Renal pelvis (tissue), 4 donors: Measurements from ENCODE around the gene TES. TPM values are rescaled to one million over a fixed set of nuclear protein-coding genes. Genes with fewer than 3 reads are reported as not detected.
"Not testable (repeated sequence)": the region's sequence is repeated elsewhere in the genome, so short reads cannot be mapped to it uniquely, and the experiment has no call there.

Source experiments
- DNase-seq: peaks from one replicate; pipeline ENCODE4 v3.0.0-alpha.2; 2013
- polyA plus RNA-seq, 3 donors: library from polyadenylated mRNA; unstranded; fragments of 120-200 nt; gene quantifications; one replicate each; pipeline ENCODE4 v1.2.1, GENCODE V29; 2013; ENCODE audit not compliant: insufficient read length in 3 of 3

Gene TES
- polyA plus RNA-seq, 3 donors, result 65.6 to 79.3 (median 71.5) TPM

GRCh38 chr7:116273283-116273917 is 63.1 kb downstream of the TES start:
- DNase-seq, result no peak

DNA sequence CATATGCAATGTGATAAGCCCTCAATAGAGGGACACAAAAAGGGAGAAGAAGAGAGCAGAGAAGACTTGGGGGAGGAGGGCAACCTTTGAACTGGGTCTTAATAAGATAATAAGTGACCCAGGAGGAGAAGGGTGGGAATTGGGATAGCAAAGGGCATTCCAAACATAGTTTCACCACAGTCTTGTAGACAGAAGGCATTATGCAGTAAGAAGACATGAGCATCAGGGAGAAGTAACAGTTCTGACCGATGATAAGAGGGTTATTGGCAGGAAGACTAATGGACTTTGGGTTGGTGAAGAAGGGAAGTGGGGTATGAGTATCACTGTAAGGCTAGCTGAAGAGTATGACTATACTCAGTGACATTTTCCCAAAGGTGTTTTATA is 63.6 kb downstream of the TES start:
- DNase-seq, result no peak

GRCh38 chr7:116277070-116277469 is 66.7 kb downstream of the TES start:
- no peak for DNase-seq

GRCh38 chr7:116279217-116279616 is 68.9 kb downstream of the TES start:
- DNase-seq, result no peak

DNA sequence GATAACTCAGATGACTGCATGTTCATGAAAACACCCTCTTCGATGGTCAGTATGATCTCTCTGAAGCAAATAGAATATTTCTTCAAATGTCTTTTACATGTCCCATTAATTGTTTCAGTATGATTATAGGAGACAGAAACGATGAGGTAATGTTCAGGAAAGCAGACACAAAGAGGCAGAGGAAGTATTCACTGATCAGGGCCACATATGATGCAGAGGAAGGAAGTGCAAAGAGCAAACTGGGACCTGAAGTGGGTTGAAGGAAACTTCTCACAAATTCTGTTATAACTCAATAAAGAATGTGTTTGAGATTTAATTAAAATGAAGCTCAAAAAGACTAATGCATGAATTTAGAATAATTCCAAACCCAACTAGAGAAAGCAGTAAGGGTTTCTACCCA is 70.5 kb downstream of the TES start:
- no peak for DNase-seq

DNA sequence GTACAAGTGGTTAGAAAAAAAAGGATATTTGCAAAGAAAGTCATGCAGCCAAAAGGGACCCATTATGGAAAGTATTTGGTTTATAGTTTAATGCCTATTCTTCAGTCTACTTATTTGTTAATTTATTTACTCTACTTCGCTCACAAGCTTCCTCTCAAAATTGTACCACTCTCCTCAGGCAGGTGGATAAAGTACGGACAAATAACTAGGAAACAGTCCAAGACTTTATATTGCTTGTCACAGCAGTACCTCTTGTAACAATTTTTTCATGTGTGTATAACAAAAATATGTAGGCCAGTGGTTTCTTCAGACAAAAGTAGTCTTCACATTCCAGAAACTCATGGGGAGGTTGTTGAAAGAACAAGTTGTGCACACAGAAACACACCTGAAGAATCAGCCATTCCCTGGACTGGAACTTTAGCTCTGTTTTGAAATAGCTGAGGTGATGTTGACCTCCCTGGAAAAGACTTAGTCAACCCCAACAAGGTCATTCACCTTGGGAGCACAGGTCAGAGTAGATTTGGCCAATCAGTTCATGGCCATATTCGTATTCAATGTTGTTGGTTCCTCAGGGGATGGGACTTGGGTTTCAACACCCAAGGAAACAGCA is 73.4 kb downstream of the TES start:
- no peak for DNase-seq

DNA sequence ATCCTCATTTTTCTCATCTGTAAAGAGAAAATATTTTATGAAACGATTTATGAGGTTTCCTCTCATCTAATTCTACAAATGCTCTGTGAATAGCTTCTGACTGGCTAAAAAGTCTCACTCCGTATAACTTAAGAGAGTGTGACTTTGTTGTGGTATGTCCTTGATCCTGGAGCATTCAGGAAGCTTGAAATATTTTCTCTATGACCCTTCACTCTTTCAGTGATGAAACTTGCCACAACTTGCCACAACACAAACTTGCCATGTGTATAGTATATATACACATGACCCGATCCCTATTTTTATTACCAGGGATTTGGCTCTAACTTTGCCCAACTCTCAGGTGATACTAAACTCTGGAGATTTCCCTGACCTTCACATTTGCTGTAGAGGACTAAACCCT is 74.1 kb downstream of the TES start:
- no peak for DNase-seq

DNA sequence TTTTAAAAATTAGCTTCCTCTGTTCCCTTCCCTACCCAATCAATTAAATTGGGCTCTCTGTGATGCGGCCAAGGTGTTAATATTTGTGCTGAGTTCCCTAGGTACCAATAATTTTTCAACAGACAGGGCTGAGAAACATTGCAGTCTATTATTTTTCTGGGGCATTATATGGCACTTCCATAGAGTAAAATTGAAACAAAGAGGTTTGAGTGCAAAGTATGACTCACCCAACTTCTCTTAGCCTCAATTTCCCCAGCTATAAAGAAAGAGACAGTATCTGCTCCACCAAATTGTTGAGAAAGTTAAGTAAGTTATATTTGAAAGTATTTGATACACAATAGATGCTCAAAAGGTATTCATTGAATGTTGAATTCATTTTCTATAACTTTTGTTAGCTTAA is 74.9 kb downstream of the TES start:
- no peak for DNase-seq

DNA sequence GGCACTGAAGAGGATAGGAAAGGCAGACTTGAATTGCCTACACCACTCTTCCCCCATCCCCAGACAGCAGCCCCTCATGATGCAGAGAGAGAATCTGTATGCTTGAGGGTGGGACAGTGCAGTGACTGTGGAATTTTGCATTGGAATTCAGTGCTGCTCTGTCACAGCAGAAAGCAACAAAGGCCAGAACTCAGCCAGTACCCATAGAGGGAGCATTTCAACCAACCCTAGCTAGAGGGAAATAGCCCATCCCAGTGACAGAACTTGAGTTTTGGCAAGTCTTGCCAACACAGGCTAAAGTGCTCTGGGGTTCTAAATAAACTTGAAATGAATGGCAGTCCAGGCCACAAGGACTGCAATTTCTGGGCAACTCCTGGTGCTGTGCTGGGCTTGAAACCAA is 80.4 kb downstream of the TES start:
- no peak for DNase-seq

DNA sequence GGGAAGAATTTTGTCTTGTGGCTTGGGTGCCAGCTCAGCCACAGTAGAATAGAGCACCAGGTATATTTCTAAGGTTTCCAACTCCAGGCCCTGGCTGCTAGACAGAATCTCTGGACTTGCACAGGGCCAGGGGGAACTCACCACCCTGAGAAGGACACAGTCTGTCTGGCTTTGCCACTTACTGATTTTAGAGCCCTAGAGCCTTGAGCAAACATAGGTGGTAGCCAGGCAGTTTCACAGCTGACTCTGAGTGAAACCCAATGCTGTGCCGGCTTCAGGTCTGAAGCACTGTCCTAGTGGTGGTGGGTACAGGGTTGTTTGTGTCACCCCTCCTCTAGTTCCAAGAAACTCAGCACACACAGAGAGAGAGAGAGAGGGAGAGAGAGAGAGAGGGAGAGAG is 81.6 kb downstream of the TES start:
- no peak for DNase-seq

DNA sequence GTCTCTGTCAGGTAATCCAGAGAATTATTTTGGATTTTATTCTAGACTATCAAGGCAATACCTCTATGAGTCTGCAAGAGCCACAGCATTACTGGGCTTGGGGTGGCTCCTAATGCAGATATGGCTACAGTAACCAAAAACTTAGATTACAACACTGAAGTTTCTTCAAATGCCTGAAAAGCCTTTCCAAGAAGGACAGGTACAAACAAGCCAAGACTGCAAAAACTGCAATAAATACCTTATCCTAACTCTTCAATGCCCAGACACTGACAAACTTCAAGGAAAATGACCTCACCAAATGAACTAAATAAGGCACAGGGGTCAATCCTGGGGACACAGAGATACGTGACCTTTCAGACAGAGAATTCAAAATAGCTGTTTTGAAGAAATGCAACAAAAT is 82.0 kb downstream of the TES start:
- no peak for DNase-seq

DNA sequence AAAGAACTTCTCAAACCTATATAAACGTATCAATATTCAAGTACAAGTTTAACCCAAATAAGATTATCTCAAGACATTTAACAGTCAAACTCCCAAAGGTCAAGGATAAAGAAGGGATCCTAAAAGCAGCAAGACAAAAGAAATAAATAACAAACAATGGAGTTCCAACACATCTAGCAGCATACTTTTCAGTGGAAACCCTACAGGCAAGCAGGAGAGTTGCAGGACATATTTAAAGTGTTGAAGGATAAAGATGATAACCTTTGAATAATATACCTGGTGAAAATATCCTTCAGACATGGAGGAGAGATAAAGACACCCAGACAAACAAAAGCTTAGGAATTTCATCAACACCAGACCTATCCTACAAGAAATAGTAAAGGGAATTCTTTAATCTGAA is 82.8 kb downstream of the TES start:
- no peak for DNase-seq

DNA sequence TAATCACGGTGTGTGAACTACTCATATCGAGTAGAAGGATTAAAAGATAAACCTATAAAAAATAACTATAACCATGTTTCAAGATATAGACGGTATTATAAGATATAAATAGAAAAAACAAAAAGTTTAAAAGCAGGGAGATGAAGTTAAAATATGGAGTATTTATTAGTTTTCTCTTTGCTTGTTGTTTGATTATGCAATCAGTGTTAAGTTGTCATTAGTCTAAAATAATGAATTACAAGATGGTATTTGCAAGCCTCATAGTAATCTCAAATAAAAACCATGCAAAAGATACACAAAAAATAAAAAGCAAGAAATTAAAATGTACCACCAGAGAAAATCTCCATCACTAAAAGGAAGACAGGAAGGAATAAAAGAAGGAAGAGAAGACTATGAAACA is 83.3 kb downstream of the TES start:
- DNase-seq, result no peak

- DNase-seq, result not testable (repeated sequence)
These were observed 85.6 kb downstream of the TES start for GRCh38 chr7:116295903-116296302.

GRCh38 chr7:116298055-116298454 is 87.7 kb downstream of the TES start:
- no peak for DNase-seq

GRCh38 chr7:116298576-116298975 is 88.2 kb downstream of the TES start:
- no peak for DNase-seq

DNA sequence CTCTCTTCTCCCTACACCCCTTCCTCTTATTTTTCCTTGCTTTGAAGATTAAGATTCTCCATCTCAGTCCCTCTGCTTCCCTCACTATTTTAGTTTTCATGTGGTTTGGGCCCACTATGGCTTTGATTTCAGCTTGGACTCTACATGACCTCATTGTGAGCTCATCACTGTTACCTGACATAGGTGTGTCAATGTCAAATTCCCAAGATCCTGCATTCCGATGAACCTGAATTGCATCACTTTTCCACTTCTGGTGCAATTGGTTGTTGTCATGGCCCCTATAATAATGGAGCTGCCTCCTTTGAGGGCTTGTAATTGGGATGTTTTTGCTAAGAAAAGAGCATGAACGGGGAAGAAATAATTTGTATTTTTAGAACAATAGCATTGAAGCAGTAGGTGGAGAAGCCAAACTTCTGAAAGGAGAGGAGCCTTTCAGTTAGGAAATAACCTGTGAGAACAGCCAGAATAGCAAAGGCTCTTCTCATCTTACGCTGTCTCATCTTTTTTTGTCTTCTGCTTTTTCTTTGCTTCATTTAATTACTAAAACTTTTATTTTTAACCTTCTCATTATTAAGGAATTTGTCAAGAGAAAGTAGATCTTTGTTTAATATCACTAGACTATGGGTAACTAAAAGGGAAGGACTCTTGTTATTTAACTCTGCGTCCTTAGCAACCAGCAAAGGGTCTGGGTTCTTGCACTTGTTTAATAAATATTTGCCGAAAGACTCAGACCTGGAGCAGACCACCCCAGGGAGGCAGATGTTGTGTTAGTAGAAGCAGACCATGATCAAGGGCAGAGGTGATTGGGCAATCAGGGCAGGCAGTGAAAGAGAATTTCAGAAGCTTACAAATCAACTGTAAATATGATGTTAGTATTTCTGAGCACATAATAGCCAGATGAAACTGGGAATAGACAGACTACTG is 95.4 kb downstream of the TES start:
- no peak for DNase-seq

DNA sequence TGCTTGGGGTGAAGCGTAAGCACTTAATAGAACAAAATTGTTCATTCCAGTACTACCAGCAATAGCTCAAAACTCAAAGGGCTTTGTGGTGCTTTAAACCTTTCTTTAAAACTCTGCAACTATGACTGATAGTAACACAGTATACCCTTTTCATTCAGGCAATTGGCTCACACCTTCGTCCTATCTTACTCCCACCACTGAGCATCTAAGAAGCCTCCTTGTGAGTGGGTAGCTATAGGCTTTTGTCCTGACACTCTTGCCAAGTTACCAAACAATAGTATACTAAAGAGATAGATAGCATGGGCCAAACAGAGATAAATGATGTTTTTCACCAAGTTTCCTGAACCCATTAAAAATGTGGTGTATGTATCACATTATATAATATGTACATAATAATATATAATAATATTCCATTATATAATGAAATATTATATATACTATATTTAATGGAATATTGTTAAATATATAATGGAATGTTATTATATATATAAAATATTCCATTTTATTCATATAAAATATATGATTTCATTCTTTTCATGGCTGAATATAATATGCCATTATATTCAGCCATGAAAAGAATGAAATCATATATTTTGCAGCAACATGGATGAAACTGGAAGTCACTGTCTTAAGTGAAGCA is 96.2 kb downstream of the TES start:
- DNase-seq, result no peak

GRCh38 chr7:116307253-116307652 is 96.9 kb downstream of the TES start:
- DNase-seq, result no peak
